Right renal pelvis (tissue), 4 donors: Measurements from ENCODE around the gene BAD. TPM values are rescaled to one million over a fixed set of nuclear protein-coding genes. Genes with fewer than 3 reads are reported as not detected.

ENCODE experiments used
- polyA plus RNA-seq, 4 donors: library from polyadenylated mRNA; unstranded; fragments of 120-200 nt; gene quantifications; one replicate each; pipeline ENCODE4 v1.2.1, GENCODE V29; 2013; ENCODE audit not compliant: insufficient read length in 4 of 4

BAD gene
- polyA plus RNA-seq, 4 donors, result 44.2 to 69.5 (median 49.2) TPM

Other genes with a start within 250 kb of the BAD start
- 1 to 10 TPM; 2.6 to 4.1 (median 3.1) TPM for gene FLRT1, start 248.7 kb downstream of the BAD start, polyA plus RNA-seq
- 10 to 100 TPM; 13.6 to 18.9 (median 14.1) TPM for gene MACROD1, start 118.6 kb downstream of the BAD start, polyA plus RNA-seq
- 100 to 1,000 TPM; 188 to 239 (median 197) TPM for gene STIP1, start 98.5 kb downstream of the BAD start, polyA plus RNA-seq
- gene FERMT3, start 77.9 kb downstream of the BAD start, polyA plus RNA-seq, result 1 to 10 TPM; 5.0 to 9.2 (median 5.8) TPM
- 10 to 100 TPM; 41.9 to 52.0 (median 44.9) TPM for gene TRPT1, start 58.5 kb downstream of the BAD start, polyA plus RNA-seq
- 10 to 100 TPM; 20.1 to 31.8 (median 22.9) TPM for gene NUDT22, start 58.4 kb downstream of the BAD start, polyA plus RNA-seq
- 10 to 100 TPM; 62.1 to 75.6 (median 63.9) TPM for gene DNAJC4, start 54.1 kb downstream of the BAD start, polyA plus RNA-seq
- gene VEGFB, start 50.1 kb downstream of the BAD start, polyA plus RNA-seq, result 10 to 100 TPM; 80.7 to 98.7 (median 93.8) TPM
- 100 to 1,000 TPM in 1 of 4 donors, 10 to 100 TPM in 3; 76.2 to 109 (median 85.7) TPM for gene FKBP2, start 43.6 kb downstream of the BAD start, polyA plus RNA-seq
- gene PPP1R14B, start 37.7 kb downstream of the BAD start, polyA plus RNA-seq, result 10 to 100 TPM; 61.9 to 88.4 (median 74.0) TPM
- gene PLCB3, start 33.1 kb downstream of the BAD start, polyA plus RNA-seq, result 10 to 100 TPM; 12.2 to 15.1 (median 13.8) TPM
- 10 to 100 TPM; 30.3 to 46.9 (median 35.1) TPM for gene GPR137, start 1.2 kb upstream of the BAD start, polyA plus RNA-seq
- gene KCNK4, start 6.6 kb upstream of the BAD start, polyA plus RNA-seq, result under 1 TPM in 1 of 4 donors, not detected in 3; 0.08 TPM
- under 1 TPM in 1 of 4 donors, not detected in 3; 0.29 TPM for gene CATSPERZ, start 15.7 kb upstream of the BAD start, polyA plus RNA-seq
- gene ESRRA, start 20.9 kb upstream of the BAD start, polyA plus RNA-seq, result 10 to 100 TPM; 17.9 to 27.7 (median 18.5) TPM
- gene TRMT112, start 32.9 kb upstream of the BAD start, polyA plus RNA-seq, result 100 to 1,000 TPM; 214 to 270 (median 239) TPM
- gene PRDX5, start 33.5 kb upstream of the BAD start, polyA plus RNA-seq, result 100 to 1,000 TPM; 183 to 250 (median 192) TPM
- gene CCDC88B, start 55.5 kb upstream of the BAD start, polyA plus RNA-seq, result 1 to 10 TPM; 2.1 to 3.2 (median 2.9) TPM
- gene RPS6KA4, start 74.5 kb upstream of the BAD start, polyA plus RNA-seq, result 10 to 100 TPM; 10.5 to 15.4 (median 11.5) TPM